Astrocyte (in vitro differentiated cells and primary cell): ENCODE measurements around the gene EPO. TPM values are rescaled to one million over a fixed set of nuclear protein-coding genes. Genes with fewer than 3 reads are reported as not detected.

Source experiments
- DNase-seq: peaks from one replicate; pipeline ENCODE4 v3.0.0-alpha.2; 2010; ENCODE audit warnings: low read depth
- FAIRE-seq: peaks from 2 replicates; lab custom pipeline; 2011; peaks lifted over from hg19 to GRCh38; lab: Jason Lieb, UNC
- H2AFZ ChIP-seq: 2 replicates; pipeline ENCODE4 v1.6.0; 2012; ENCODE audit warnings: low read depth, low read length, inconsistent platforms
- H3K27ac ChIP-seq: 2 replicates; pipeline ENCODE4 v1.5.1; 2011; ENCODE audit warnings: low read depth, low read length, inconsistent platforms
- H3K27me3 ChIP-seq: 2 replicates; pipeline ENCODE4 v1.6.0; 2011; ENCODE audit warnings: low read length, inconsistent platforms; ENCODE audit not compliant: insufficient read depth
- H3K36me3 ChIP-seq: 2 replicates; pipeline ENCODE4 v1.5.1; 2011; ENCODE audit warnings: low read length, inconsistent platforms; ENCODE audit not compliant: insufficient read depth
- H3K4me1 ChIP-seq: 2 replicates; pipeline ENCODE4 v1.5.1; 2011; ENCODE audit warnings: low read length, inconsistent platforms; ENCODE audit not compliant: insufficient read depth
- H3K4me2 ChIP-seq: 2 replicates; pipeline ENCODE4 v1.6.0; 2012; ENCODE audit warnings: low read length, inconsistent platforms
- H3K4me3 ChIP-seq: 2 replicates; pipeline ENCODE4 v1.5.1; 2011; ENCODE audit warnings: low read depth, mild to moderate bottlenecking, low read length, inconsistent platforms; ENCODE audit not compliant: insufficient read depth
- H3K79me2 ChIP-seq: 2 replicates; pipeline ENCODE4 v1.6.0; 2012; ENCODE audit warnings: mild to moderate bottlenecking, low read length, inconsistent platforms; ENCODE audit not compliant: insufficient read depth
- H3K9ac ChIP-seq: 2 replicates; pipeline ENCODE4 v1.6.0; 2012; ENCODE audit warnings: mild to moderate bottlenecking, low read length, inconsistent platforms
- H3K9me3 ChIP-seq: 2 replicates; pipeline ENCODE4 v1.5.1; 2012; ENCODE audit warnings: low read depth, mild to moderate bottlenecking, low read length, inconsistent platforms; ENCODE audit not compliant: insufficient read depth
- H4K20me1 ChIP-seq: 2 replicates; pipeline ENCODE4 v1.6.0; 2012; ENCODE audit warnings: low read length, inconsistent platforms; ENCODE audit not compliant: insufficient read depth
- H3K27ac Mint-ChIP-seq: one replicate; pipeline ENCODE4 v1.8.0; 2021; ENCODE audit warnings: mild to moderate bottlenecking, mixed read lengths; ENCODE audit not compliant: unreplicated experiment
- H3K27me3 Mint-ChIP-seq: one replicate; pipeline ENCODE4 v1.8.0; 2021; ENCODE audit warnings: low read depth, mixed read lengths; ENCODE audit not compliant: unreplicated experiment
- H3K36me3 Mint-ChIP-seq: one replicate; pipeline ENCODE4 v1.8.0; 2021; ENCODE audit warnings: low read depth, mixed read lengths; ENCODE audit not compliant: unreplicated experiment
- H3K4me1 Mint-ChIP-seq: one replicate; pipeline ENCODE4 v1.8.0; 2021; ENCODE audit warnings: low read depth, mixed read lengths; ENCODE audit not compliant: unreplicated experiment
- H3K4me3 Mint-ChIP-seq: one replicate; pipeline ENCODE4 v1.8.0; 2021; ENCODE audit warnings: mild to moderate bottlenecking, moderate library complexity, mixed read lengths; ENCODE audit not compliant: unreplicated experiment
- H3K9me3 Mint-ChIP-seq: one replicate; pipeline ENCODE4 v1.8.0; 2021; ENCODE audit warnings: mild to moderate bottlenecking, mixed read lengths; ENCODE audit not compliant: unreplicated experiment
- CTCF ChIP-seq: IDR thresholded peaks from 2 replicates; pipeline ENCODE4 v1.5.1; 2011; ENCODE audit warnings: low read depth, mild to moderate bottlenecking, inconsistent platforms, low read length, moderate library complexity; ENCODE audit not compliant: insufficient read depth
- EZH2 ChIP-seq: IDR thresholded peaks from 2 replicates; pipeline ENCODE4 v1.6.1; 2012; ENCODE audit warnings: mild to moderate bottlenecking, low read length, inconsistent platforms; ENCODE audit not compliant: insufficient read depth
- total RNA-seq: library from RNA; stranded (reverse); gene quantifications from 2 replicates; pipeline ENCODE4 v1.2.1, GENCODE V29; 2021

Gene EPO
- total RNA-seq, 1 donor from 2014 or later: not detected

GRCh38 chr7:100694098-100694745 lies 26.0 kb upstream of the EPO start, which contains the start of gene GIGYF1:
GIGYF1 (minus strand) TSS chr7:100694250; CDS start chr7:100688238, 6,012 bp downstream.
- FAIRE-seq (no peak), DNase-seq (peak; percentile 20)
- Histone ChIP-seq H3K9me3 (no peaks in the 10 kb centered on the region), H4K20me1 (peaks cover 39% of the 10 kb centered on the region), H3K4me3 (peak within 1 kb of the TSS; percentile 78), H3K27me3 (no peaks in the 10 kb centered on the region), H2AFZ (peak within 1 kb of the TSS; percentile 69), H3K4me2 (peak within 1 kb of the TSS; percentile 98), H3K36me3 (no peaks in the 10 kb centered on the region), H3K4me1 (peaks cover 18% of the 10 kb centered on the region), H3K9ac (peak within 1 kb of the TSS; percentile 87), H3K79me2 (peaks cover 43% of the 10 kb centered on the region), H3K27ac (peak within 1 kb of the TSS; percentile 38)
- Mint-ChIP-seq H3K27me3 (peaks cover 7% of the 10 kb centered on the region), H3K27ac (peak within 1 kb of the TSS; percentile 93), H3K36me3 (no peaks in the 10 kb centered on the region), H3K4me1 (peaks cover 6% of the 10 kb centered on the region), H3K9me3 (no peaks in the 10 kb centered on the region), H3K4me3 (peak within 1 kb of the TSS; percentile 97)
- no peak for TF ChIP-seq EZH2
- TF ChIP-seq CTCF: no peak

GRCh38 chr7:100696123-100696521 lies 24.1 kb upstream of the EPO start:
- H3K79me2 ChIP-seq: peaks cover 26% of the 10 kb centered on the region
- H3K9ac ChIP-seq: no peak overlapping the region

More at GRCh38 chr7:100696123-100696521, 24.1 kb upstream of the EPO start:
- Histone ChIP-seq H3K36me3 (no peaks in the 10 kb centered on the region), H3K4me2 (no peak overlapping the region), H4K20me1 (peaks cover 22% of the 10 kb centered on the region), H3K9me3 (no peaks in the 10 kb centered on the region), H3K4me3 (no peak overlapping the region), H2AFZ (no peak overlapping the region), H3K27me3 (peaks cover 6% of the 10 kb centered on the region), H3K27ac (no peak overlapping the region), H3K4me1 (peaks cover 18% of the 10 kb centered on the region)
- FAIRE-seq: no peak
- DNase-seq: no peak
- no peaks in the 10 kb centered on the region for H3K9me3 Mint-ChIP-seq
- H3K36me3 Mint-ChIP-seq: no peaks in the 10 kb centered on the region
- peaks cover 9% of the 10 kb centered on the region for H3K27me3 Mint-ChIP-seq
- H3K4me3 Mint-ChIP-seq: peak overlapping the region; percentile 60
- H3K27ac Mint-ChIP-seq: no peak overlapping the region
- TF ChIP-seq CTCF (no peak), EZH2 (no peak)
- peaks cover 6% of the 10 kb centered on the region for H3K4me1 Mint-ChIP-seq
